Stimulated activated CD8-positive, alpha-beta memory T cell treated with anti-CD3 and anti-CD28 coated beads, Interleukin-12 subunit alpha, Interleukin-12 subunit beta, amount 100 ng/mL, for 24 hours (primary cell): Measurements from ENCODE around the gene ARMC9.

Experiments used
- DNase-seq: peaks from one replicate; pipeline ENCODE4 v3.0.0-alpha.2; 2020; ENCODE audit errors: extremely low read depth

Gene ARMC9

DNA sequence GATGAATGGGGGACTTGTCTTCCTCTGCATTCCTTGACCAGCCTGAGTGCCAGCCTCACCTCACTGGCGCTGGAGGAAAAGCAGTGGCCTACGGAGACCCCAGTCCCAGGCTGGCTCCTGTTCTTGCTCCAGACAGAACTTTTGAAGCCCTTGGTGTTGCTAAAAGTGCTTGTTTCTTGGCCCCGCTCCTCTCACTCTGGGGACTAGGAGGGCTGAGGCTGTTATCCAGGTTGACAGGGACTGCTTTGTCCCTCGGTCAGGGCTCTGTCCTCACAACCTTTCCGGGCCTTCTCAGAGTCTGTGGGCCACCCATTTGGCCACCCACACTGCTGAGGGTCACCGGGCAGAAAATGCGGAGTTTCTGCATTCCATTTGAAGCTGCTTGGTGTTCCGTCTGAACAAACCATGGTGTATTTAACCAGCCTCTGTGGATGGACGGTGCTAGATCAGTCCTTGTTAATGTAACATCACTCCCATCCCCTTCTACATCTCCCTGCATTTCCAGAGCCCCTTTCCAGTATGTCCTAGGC, 222.7 kb downstream of the ARMC9 start:
- DNase-seq, result no peak

DNA sequence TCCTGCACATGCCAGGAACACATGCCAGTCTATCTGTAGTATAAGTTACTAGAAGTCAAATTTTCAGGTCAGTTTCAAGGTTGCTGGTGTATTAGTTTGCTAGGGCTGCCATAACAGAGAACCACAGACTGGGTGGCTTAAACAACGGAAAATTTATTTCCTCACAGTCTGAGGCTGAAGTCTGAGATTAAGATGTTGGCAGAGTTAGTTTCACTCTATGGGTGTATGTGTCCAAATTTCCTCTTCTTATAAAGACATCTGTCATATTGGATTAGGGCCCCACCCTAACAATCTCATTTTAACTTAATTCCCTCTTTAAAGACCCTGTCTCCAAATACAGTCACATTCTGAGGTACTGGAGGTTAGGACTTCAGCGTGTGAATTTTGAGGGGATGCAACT, 223.6 kb downstream of the ARMC9 start:
- DNase-seq, result no peak

DNA sequence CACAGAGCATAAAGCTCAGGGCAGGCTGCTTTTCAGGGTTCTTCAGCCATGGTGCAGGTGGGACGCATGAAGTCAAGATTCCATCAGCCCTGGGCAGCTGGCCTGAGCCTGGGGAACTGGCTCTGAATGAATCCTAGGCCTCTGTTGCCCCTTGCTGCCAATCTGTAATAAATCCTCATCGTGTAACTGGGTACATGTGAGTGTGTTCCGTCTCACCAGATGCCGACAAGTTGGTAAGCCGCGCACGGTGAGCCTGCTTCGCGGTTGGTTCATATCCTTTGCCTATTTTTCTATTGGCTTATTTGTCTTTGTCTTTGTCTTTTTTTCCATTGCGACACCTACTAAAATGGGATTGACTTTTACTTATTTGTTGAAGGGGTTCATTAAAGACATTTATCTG, 224.7 kb downstream of the ARMC9 start:
- no peak for DNase-seq
